CD4-positive, alpha-beta T cell treated with Interleukin-6 for 4 hours (primary cell): ENCODE data around the gene LRRTM3.

ENCODE experiments used
- DNase-seq: peaks from one replicate; pipeline ENCODE4 v3.0.0-alpha.2; 2020; ENCODE audit warnings: mixed read lengths

LRRTM3 gene

DNA sequence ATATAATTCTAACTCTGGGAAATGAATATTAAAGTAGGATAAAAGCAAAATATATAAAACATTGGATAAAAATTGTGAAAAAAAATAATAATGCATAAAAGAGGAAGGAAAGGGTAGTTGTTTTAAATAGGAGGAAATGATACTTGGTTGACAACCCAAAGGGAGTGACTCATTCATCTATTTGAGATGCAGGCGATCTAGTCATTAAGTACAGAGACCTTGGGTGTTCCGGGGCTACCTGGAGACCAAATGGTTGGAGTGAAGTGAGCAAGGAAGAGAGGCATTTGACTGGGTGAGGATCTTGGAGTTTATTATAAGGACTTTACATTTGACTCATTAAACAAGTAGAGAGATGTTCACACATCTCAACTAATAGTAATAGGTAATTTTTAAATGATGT, 111.0 kb downstream of the LRRTM3 start:
- DNase-seq, result no peak

DNA sequence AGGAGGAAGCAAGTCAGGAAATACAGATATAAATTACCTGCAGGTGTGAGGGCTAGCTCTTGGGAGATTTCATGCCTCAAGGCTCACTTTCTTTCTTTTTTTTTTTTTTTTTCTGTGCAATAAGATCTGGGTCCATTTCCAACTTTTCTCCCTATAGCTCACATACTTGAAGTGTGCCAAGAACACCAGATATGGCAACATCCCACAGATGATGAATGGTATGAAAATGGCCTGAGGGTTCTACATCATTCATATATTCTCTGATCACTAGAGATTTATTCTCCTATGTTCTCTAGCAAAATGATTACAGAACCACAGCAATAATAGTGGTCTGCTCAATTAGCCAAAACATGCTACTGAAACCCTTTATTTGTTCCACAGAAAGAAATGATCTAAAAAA, 117.2 kb downstream of the LRRTM3 start:
- DNase-seq, result no peak

DNA sequence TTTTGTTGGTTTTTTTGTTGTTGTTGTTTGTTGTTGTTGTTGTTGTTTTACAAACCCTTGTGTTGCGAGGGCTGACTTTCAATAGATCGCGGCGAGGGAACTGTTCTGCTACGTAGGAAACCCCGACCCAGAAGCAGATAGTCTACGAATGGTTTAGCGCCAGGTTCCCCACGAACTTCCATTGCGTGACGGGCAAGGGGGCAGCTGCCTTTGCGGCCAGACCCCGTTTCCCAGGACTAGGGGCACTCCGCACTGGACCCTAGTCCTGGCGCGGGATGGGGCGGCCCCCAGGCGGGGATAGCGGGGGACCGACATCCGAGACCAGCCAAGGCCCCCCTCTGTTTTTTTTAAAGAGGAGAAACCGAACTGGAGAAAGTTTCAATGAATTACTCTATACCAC, 119.6 kb downstream of the LRRTM3 start:
- DNase-seq, result no peak

DNA sequence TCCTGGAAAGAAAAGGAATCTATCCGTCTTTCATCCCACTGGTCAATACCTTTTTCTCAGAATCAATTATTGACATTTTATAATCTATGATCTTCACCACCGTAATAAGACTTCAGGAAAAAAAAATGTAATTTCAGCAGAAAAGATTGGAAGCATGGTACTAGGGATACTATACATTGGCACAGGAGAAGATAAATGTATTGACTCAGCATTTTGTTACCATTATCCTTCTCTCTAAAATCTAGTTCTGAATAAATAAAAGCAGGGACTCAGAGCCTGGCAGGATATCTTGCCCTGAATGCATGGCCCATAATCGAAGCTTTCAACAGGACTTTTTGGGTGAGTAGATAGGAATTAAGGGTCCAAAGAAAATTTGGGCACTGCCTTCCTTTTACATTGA, 120.7 kb downstream of the LRRTM3 start:
- no peak for DNase-seq

DNA sequence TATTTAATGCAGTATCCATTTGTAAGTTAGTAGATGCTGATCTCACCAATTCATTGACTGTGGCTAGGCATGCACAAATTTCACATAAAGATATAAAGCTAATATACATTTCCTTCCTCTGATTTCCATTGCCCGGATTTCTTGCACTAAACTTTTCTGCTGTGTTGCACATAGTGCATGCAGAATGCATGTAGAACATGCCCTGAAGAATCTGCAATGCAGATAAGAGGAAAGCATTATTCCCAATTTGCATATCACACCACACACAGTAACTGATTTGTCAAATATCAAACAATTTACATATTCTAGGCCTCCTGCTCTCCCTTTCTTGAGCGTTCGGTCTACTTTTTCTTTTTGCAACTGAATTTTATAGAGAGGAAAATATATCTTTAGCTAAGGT, 124.2 kb downstream of the LRRTM3 start:
- no peak for DNase-seq

DNA sequence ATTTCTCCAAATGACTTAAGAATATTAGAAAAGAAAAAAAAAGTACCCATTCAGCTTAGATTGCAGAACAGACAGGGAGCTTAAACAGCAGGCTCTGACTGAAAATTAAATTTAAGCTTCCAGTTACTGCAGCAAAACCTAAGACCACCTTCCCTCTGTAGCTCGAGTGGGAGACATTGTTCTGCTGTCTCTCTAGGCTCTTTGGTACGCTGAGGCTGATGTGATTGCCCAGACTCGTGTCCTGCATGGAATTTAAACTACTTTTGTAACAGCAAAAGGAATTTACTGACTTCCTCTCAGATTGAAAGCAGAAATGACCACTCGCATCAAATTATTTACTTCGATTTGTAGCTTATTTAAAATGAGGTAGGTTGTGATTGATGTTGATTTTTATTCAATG, 124.6 kb downstream of the LRRTM3 start:
- DNase-seq, result no peak

DNA sequence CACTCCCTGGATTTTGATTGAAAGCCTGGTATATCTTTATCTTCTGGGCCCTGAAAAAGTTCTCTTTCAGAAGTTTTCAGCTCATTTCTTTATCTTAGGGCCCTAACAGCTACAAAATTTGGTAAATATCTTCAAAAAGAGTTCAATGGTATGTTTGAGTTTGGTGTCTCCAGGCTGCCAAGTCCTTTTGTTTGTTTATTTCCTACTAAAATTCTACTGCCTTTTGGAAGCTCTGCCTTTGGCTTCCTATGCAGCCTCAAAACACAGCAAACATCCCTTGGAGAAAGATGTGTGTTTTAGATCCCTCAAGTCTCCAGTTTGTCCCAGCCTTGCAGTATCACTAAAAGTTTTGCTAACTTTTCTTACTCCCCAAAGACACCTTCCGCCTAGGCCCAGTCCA, 146.8 kb downstream of the LRRTM3 start:
- no peak for DNase-seq

DNA sequence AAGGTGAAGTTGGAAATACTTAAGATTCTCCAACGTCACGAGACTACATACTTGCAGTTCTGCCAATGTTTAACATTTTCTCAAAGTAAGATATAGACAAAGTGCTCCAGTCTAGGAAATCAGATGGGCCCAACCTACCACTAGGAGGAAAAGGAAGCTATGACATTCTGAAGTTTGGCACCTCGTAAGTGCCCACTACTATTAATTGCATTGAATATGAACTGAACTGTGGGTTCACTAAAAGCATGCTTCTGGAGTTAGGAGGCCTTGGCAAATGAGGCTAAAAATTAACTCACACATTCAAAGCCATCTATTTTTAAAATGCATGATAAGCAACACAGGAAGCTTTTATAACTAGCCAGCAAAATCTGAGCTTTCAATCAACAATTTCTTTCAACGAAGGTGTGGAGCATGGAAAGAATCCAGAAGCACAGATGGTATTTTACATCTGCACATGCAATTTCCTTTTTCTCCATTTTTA, 149.7 kb downstream of the LRRTM3 start:
- no peak for DNase-seq

DNA sequence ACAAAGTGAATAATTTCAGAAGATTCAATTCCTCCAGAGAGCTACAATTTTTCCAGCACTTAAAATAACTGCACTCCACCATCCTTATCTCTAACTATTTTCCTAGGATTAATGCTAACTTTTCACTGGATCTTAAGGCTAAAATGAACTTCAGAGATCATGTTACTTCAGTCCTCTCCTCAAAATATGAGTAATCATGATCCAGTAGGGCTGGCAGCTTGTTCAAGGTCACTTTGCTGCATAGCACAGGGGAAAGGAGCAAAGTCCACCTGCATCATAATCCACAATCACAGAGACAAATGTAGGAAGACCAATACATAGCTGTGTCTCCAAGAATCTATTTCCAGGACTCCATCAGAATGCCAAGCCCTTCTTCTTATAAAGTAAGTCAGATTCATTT, 150.3 kb downstream of the LRRTM3 start:
- DNase-seq, result no peak

DNA sequence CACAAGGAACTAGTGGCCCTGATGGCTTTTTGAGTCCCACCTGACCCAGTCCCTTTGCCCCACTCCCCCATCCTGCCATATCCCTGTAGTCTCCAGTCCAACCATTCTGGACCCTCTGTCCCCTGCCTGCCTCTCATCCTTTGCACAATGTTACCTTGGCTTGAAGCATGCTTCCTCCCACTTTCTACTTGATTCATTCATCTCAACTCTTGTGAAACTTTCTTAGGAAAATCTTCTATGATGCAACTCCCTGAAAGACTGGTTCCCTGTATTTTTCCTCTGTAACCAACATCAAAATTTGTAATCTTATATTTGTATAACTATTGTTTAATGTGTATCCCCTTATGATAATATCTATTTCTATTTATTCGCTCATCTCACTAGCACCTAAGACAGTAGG, 151.5 kb downstream of the LRRTM3 start:
- DNase-seq, result no peak

DNA sequence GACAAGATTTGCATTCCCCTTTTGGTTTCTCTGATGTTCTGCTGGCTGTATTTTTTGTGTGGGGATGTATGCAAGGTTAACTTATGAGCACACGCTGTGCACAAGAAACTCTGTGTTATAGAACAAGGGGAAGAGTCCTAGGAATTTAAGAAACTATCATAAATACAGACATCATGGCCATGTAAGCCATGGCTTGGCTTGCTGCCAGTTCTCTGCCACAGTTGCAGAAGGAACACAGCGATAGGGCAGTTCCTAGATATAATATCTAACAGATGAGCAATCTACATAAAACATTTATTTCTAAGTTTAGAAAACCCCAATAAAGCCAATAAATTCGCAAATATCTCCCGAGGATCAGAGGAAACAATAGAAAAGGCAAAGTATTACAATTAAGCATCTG, 153.3 kb downstream of the LRRTM3 start:
- no peak for DNase-seq

DNA sequence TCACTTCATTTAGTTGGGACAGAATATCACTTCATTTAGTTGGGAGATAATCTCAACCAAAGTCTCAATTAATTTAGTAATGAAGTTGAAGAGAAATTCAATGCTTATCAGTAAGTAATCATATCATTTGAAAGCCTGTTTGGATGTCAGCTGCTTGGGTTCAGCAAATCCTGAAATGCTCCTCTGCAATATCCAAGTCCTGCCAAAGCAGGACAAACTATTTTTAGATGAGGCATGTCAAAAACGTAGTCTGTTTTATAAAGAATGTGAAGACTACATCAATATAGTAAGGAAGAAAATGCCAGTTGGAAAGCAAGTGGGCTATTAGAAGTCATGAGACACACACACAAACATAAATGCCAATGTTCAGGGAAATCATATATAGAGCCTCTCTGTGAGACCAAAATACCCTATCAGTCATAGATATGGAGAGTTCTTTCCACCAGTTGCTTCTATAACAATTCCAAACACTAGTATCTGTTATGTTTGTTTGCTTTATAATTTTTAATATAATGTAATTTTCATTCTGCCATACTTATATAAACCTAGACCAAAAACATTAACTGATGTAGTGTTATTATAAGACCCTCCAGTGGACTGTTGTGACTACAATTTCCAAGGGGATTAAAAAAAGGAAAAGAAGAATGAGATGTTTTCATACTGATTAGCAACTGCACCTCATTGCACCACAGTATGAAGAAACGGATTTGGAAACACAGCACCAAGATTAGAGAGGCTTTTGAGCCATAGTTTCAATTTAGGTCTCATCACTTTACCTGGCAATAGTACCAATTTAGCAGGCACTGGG, 160.7 kb downstream of the LRRTM3 start:
- DNase-seq, result no peak

DNA sequence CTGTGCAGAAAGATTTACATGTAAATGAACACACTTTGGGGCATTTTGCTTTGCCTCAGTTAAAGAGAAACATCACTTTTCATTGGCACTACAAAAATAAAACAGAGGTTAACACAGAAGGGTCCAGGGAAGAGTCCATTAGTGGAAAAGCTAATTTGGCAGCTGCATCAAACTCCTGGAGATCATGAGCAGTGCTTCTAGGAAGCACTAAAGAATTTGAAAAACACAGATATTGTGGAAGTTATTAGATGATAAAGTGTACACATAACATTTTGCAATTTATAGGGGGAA, 161.2 kb downstream of the LRRTM3 start:
- DNase-seq, result no peak

DNA sequence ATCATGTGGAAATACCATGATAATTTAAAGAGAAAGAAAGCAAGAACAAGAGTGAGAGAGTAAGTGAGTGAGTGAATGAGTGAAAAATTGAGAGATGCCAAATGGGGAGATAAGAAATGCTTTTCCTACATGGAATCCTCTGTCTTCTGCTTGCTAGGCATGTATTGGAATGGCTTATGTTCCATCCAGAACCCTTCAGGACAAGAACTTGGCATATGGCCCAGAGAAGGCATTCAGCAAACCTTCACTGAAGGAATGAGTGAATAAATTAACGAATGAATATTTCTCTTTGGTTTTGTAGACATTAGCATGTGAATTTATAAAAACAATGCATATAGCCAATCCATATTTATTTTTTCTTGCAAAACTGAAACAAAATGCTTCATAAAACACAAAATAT, 162.2 kb downstream of the LRRTM3 start:
- no peak for DNase-seq

DNA sequence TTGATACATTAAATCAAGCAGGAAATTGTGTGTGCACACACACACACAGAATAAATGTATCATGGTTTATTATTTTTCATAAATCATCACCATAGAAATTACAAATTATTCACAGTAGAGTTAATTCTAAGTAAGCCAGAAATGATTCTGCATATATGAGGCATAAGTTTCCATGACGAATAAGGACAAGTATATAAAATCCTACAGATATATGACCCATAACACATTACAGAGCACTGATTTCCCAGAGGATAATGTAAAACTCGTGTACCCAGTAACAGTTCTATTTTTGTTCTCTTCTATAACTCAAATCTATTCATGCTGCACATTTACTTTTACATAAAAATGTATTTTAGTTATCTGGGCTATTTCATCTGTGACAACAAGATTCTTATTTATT, 169.7 kb downstream of the LRRTM3 start:
- no peak for DNase-seq

DNA sequence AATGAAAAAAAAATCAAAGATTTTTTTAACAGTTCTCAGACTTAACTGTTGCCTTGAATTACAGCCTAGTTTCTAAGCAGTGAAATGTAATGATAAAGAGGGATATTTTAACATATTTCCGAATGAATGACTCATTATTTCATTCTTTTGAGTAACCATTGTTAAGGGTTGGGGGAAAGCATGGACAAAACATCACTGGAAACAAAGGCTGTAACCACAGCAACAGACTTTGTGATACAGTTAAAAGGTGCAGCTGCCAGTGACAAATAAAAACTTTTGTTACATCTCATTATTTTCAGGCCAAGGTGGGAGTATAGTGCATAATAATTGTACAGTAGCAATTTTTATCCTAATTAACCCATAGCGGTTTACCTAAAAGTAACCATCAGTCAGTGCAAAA, 172.6 kb downstream of the LRRTM3 start:
- no peak for DNase-seq

DNA sequence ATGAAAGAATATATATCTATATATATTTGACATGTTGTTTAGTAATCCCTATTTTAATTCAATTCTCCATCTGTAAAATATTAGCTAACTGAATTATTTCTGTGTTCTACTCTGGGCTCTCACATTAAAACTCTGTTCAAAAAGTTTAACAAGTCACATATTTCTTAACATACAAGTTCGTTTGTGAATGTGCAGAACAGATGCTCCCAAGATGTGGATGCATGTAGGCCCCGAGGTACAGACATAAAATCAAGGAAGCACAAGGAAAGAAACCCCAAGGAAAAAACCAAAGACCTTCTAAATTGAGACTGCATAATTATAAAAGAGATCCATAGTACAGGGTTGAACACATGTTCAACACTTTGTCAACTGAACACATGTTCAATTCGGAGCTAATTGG, 175.1 kb downstream of the LRRTM3 start:
- no peak for DNase-seq

DNA sequence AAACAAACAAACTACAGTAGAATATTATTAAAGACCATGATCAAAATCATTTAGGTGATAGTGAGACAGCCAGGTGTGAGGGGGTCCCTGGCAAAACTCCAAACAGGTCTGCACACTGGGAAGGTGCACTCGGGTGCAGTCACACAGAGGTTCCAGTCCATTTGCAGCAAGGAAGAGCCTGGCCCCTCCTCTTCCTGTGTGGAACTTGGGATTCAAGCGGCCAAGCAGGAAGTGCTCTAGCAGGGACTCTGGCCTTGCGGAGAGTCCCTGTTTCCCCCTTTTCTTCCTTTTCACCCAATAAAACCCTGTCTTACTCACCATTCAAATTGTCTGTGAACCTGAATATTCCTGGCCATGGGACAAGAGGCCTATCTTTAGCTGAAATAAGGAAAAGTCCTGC, 181.8 kb downstream of the LRRTM3 start:
- DNase-seq, result no peak

DNA sequence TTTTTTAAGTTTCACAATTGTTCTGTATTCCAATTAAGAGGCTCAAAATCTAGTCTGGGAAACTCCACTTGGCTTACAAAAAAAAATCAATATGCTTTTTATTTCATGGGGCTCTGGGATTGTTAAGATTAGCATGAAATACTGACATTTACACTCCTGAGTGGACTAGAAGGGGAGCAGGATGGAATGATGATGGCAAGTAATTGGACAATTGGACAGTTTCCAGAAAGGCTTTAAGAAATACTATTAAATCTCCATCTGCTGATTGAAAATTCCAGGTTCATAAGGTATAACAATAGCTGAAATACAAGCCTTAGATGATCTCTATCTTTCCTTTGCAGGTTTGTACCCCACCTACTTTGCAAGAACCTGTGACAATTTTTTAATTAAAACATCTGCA, 184.4 kb downstream of the LRRTM3 start:
- no peak for DNase-seq

DNA sequence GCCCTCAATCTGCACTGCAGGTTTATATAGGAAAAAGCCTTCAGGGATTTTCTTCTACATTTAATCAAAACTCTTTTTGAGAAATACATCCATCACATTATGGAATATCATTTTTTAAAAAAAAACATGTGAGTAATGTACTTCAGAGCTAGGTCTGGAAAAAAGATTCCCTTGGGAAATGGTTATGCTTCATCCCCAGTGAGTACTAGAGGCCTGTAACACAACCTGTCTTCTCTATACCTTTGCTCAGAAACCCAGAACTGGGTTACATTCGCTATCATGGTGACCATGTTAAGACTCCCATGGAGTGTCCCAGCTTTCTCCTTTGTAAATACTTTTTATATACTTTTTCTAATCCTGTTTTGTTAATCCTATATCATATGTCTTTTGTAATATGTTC, 186.9 kb downstream of the LRRTM3 start:
- no peak for DNase-seq

DNA sequence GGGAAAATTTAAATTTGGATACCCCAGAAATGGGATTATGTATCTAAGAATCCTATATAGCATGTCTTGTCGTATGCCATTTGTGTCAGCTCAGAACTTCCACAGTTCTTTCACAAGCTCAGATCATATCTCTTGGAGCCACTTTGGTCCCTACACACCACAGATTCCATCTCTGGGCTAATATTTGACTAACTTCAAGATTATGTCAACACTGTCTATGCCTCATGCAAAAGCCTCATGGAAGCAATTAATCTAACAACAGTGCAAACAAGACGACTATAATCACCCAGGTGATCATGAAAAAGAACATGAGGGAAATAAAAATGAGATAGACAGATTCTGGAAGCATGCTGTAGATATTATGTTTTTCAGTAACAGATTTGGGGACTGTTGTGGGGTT, 189.1 kb downstream of the LRRTM3 start:
- no peak for DNase-seq

DNA sequence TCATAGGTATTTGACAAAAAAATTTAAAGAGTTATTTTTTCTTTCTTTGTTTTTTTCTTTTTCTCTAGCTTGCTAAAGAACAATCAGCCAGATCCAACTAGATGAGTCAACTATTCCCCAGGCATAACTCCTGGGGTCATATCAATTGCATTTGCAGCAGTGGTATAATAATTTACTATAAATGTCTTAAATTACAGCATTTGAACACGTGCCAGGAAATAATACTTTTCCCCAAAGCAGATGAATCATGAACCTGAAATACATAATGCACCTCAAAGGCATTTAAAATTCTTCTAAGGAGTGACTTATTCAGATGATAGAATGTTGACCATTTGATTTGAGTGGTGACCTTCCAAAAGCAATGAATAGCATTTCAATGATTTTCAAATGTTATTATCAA, 190.1 kb downstream of the LRRTM3 start:
- no peak for DNase-seq

DNA sequence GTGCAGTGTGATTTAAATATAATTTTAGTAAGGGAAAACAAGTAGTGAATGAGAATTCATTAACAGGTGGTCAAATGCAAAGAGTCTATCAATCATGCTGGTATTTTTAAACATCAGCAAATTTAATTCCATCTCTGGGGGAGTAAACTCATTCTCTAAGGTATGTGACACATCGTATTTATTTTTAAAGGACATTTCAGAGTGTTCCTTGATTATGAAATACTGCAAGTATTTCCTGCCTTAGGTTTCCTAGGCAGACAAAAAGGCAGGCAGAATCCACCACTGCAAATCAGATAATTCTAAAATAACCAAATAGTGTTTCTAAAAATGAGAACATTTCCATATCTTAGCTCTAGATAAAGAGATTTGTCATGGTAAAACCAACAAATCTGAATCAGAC, 193.8 kb downstream of the LRRTM3 start:
- DNase-seq, result no peak

DNA sequence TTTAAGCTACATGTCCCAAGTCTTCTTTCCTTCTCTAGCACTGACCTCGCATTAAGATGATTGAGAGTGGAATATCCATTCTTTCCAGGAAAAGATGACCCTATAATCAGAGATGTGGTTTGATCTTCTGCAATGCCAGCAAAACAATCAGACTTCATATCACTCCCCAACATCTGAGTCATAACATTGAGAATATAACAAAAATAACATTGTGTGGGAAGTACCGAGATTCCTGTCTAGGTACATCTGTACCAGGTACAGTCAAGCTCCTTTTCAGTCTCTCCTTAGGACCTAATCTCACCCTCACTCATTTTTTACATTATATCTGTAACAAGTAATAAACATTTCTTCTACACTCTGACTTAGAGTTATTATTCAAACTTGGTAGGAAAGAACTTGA, 201.6 kb downstream of the LRRTM3 start:
- no peak for DNase-seq

DNA sequence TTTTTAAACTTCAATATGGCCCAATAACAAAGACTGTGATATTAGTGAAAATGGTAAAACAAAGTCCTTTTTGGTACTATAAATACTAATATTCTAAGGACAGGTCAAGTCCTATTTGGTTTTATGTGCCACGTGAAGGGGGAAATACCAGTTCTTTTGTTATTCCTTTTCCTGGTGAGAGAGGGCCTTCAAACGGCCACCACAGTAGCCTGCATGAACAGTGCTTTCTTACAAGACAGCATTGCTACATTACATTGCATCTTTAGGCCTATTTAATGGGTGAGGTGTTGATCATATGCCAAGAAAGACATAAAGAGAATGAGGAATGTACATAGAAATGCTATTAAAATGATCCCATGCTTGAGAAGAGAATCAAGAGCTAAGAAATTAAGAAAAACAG, 214.8 kb downstream of the LRRTM3 start:
- no peak for DNase-seq

DNA sequence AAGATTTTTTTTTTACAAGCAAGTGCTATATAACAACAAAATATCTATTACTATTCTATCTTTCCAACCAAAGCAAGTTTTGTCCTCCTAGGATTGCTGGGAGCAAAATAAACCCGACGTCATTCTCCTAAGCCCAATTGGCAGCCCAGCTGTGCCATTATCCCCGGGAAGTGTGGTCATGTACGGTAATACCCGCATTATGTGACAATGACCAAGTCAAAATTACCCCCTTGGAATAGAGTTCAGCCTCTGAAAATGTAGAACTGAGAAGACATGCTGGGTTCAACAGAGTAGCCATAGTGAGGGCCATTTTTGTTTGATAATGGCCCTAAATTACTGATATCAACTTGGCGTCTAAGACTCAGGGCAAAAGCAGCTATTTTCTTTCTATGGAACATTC, 215.5 kb downstream of the LRRTM3 start:
- no peak for DNase-seq
